SJCRH30 (cell line): ENCODE data around the gene KLHL4. TPM values are rescaled to one million over a fixed set of nuclear protein-coding genes. Genes with fewer than 3 reads are reported as not detected.
"Not testable (repeated sequence)": the region's sequence is repeated elsewhere in the genome, so short reads cannot be mapped to it uniquely, and the experiment has no call there.

Experiments
- DNase-seq, 2 experiments: peaks; one replicate each; pipeline ENCODE4 v3.0.0-alpha.2; 2015 to 2020
- H3K27ac ChIP-seq: fragments of 250-450 bp; sonication (Bioruptor Pico); 2 replicates; pipeline ENCODE4 v1.5.1; 2020; ENCODE audit warnings: mild to moderate bottlenecking, moderate library complexity
- H3K27me3 ChIP-seq: fragments of 250-450 bp; sonication (Bioruptor Pico); 2 replicates; pipeline ENCODE4 v1.5.1; 2020; ENCODE audit warnings: mild to moderate bottlenecking, moderate library complexity
- H3K36me3 ChIP-seq: fragments of 250-450 bp; sonication (Bioruptor Pico); 2 replicates; pipeline ENCODE4 v1.5.1; 2020; ENCODE audit warnings: mild to moderate bottlenecking, moderate library complexity
- H3K4me1 ChIP-seq: fragments of 250-450 bp; sonication (Bioruptor Pico); 2 replicates; pipeline ENCODE4 v1.5.1; 2020; ENCODE audit warnings: mild to moderate bottlenecking, moderate library complexity
- H3K4me3 ChIP-seq: fragments of 250-450 bp; sonication (Bioruptor Pico); 2 replicates; pipeline ENCODE4 v1.5.1; 2020; ENCODE audit warnings: mild to moderate bottlenecking, moderate library complexity
- H3K9me3 ChIP-seq: fragments of 250-450 bp; sonication (Bioruptor Pico); replicated peaks from 2 replicates; pipeline ENCODE4 v1.5.1; 2020; ENCODE audit warnings: mild to moderate bottlenecking, moderate library complexity
- total RNA-seq: library from RNA; depleted of rRNA; stranded (reverse); fragments of >200 nt; shearing (Covaris generic); gene quantifications from 2 replicates; pipeline ENCODE4 v1.2.3, GENCODE V29; 2014

KLHL4 gene
- total RNA-seq, 1 experiment from 2014 or later, result 0.20 TPM

- no peaks in the 10 kb centered on the region for H3K36me3 ChIP-seq
- H3K4me3 ChIP-seq, result no peak overlapping the region
- no peaks in the 10 kb centered on the region for H3K4me1 ChIP-seq
- H3K27ac ChIP-seq, result no peak overlapping the region
- no peak for DNase-seq
- no peaks in the 10 kb centered on the region for H3K27me3 ChIP-seq
- no peaks in the 10 kb centered on the region for H3K9me3 ChIP-seq
Observed at GRCh38 chrX:87697409-87697808, 179.8 kb downstream of the KLHL4 start.

- no peaks in the 10 kb centered on the region for H3K27me3 ChIP-seq
- H3K27ac ChIP-seq, result no peak overlapping the region
- no peaks in the 10 kb centered on the region for H3K36me3 ChIP-seq
- no peaks in the 10 kb centered on the region for H3K9me3 ChIP-seq
- no peaks in the 10 kb centered on the region for H3K4me1 ChIP-seq
- no peak overlapping the region for H3K4me3 ChIP-seq
- no peak for DNase-seq
Observed at GRCh38 chrX:87702795-87703194, 185.2 kb downstream of the KLHL4 start.

- not testable (repeated sequence) for DNase-seq, H3K4me1 ChIP-seq, H3K4me3 ChIP-seq, H3K27me3 ChIP-seq, H3K27ac ChIP-seq, H3K9me3 ChIP-seq, H3K36me3 ChIP-seq
Observed at GRCh38 chrX:87703469-87703868, 185.9 kb downstream of the KLHL4 start.

- Histone ChIP-seq H3K4me1 (no peaks in the 10 kb centered on the region), H3K27ac (no peak overlapping the region), H3K4me3 (no peak overlapping the region), H3K27me3 (no peaks in the 10 kb centered on the region), H3K36me3 (no peaks in the 10 kb centered on the region), H3K9me3 (no peaks in the 10 kb centered on the region)
- no peak for DNase-seq
Observed at GRCh38 chrX:87706134-87706533, 188.5 kb downstream of the KLHL4 start.

GRCh38 chrX:87710580-87710979, 193.0 kb downstream of the KLHL4 start:
- Histone ChIP-seq H3K4me1 (no peaks in the 10 kb centered on the region), H3K36me3 (no peaks in the 10 kb centered on the region), H3K27me3 (no peaks in the 10 kb centered on the region), H3K27ac (no peak overlapping the region), H3K4me3 (no peak overlapping the region), H3K9me3 (no peaks in the 10 kb centered on the region)
- DNase-seq, result no peak
